Dermis blood vessel endothelial cell (primary cell): ENCODE measurements around the gene LDLRAD3. TPM values are rescaled to one million over a fixed set of nuclear protein-coding genes. Genes with fewer than 3 reads are reported as not detected.

Source experiments
- DNase-seq: peaks from one replicate; pipeline ENCODE4 v3.0.0; 2010
- total RNA-seq: library from RNA; depleted of rRNA; stranded (reverse); fragments of >200 nt; gene quantifications from 2 replicates; pipeline ENCODE4 v1.2.3, GENCODE V29; 2014

Gene LDLRAD3
- total RNA-seq, 1 donor from 2014 or later: 13.4 TPM

DNA sequence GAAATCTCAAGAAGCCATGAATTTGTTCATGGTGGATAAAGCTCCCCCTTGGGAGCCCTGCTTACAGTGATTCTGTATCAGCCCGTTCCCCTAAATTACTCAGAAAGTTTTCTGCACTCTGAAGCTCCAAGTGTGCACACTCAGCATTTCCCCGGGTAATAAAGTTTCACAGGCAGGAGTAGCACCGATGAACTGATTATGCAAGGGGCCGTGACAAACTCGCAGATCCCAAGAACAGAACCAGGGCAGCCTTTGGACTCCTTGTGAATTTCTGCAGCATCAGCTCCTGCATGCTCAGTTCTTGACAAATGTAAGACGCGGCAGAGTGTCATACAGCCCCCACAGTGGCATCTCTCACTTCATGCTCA is 271.8 kb downstream of the LDLRAD3 start:
- no peak for DNase-seq

DNA sequence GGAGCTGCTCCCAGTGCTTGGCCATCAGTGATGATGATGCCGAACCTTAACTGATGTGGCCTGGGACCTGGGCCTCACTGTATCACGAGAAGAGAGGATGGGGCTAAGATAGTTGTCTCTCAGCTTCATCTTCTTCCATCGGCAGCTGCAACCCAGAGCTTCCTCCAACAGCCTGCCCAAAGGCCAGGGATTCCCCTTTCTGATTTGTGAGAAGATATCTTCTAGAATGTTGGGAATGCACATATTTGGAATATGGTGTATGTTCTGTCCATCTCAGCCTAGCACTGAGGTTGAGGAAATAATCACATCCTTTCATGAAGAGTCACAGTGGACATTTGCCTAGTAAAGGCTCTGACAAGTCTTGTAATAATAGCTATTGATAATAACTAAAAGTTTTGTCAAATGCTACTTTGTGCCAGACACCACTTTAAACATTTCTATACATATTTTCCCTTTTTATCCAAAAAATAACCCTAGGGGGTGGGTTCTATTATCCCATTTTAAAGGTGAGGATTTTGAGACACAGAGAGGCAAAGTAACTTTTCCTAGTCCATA is 272.3 kb downstream of the LDLRAD3 start:
- no peak for DNase-seq

DNA sequence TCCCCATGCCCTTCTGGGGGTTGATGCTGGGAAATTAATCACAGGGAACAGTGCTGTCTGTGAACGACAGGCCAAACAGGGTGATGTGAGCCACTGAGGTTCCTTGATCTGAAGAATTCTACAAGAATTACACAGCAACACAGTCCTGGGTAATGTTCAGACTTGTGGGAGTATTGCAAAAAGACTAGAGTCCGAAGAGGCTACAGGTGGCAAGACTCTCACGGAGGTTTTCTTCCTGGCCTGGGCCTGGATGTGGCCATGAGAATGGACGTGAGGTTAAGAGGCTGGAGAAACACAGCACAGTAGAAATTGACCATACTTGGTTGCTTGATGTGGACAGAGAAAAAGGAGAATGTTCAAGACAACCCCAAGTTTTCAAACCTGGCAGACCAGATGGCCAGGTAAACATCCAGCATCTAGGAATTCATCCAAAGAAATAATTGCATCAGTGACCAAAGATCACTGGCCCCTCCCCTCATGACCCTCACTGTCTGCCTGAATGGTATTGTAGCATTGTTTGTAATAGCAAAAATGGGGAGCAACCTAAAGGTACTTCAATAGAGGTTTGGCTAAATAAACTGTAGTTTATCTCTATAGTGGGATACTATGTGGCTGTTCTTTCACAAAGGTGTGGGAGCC is 274.5 kb downstream of the LDLRAD3 start:
- DNase-seq: no peak

DNA sequence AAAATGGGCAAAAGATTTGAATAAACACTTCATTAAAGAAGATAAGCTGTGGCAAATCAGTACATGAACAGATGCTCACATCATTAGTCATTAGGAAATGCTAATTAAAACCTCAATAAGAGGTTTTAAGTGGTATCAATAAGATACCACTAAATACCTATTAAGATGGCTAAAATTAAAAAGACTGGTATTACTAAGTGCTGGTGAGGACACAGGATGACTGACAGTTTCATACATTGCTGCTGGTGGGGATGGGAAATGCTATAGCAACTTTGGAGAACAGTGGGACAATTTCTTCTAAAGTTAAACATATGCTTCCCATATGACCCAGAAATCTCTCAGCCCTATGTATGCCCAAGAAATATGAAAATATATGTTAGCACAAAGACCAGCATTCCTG is 276.1 kb downstream of the LDLRAD3 start:
- no peak for DNase-seq

DNA sequence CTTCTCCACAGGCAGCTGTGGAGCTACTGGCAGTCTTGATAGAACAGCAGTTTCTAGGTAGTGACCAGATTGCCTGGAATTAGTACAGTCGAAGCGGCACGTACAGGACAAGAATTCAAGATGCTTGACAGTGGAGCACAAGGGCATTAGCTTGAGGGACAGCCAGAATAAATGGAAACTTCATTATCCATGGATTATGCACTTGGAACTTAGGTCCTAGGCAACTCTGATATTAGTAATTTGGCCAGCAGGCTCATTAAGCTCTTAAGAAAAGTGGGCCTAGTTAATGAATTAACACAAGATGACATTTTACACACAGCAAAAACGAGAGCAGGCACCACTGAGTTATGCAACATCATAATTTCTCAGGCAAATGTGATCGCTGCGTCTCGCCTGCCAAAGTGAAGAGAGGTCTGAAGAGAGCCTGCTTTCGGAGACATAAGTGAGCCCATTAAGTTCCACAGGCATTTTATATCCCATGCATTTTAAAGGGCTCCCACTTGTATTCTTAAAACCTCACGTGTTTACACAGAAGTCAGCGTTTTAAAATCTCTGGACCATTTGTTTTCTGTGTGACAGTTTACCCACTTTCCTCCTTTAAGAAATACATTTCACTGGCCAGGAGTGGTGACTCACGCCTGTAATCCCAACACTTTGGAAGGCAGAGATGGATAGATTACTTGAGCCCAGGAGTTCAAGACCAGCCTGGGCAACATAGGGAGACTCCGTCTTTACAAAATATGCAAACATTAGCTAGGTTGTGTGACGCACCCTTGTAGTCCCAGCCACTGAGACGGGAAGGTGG is 279.2 kb downstream of the LDLRAD3 start:
- no peak for DNase-seq

DNA sequence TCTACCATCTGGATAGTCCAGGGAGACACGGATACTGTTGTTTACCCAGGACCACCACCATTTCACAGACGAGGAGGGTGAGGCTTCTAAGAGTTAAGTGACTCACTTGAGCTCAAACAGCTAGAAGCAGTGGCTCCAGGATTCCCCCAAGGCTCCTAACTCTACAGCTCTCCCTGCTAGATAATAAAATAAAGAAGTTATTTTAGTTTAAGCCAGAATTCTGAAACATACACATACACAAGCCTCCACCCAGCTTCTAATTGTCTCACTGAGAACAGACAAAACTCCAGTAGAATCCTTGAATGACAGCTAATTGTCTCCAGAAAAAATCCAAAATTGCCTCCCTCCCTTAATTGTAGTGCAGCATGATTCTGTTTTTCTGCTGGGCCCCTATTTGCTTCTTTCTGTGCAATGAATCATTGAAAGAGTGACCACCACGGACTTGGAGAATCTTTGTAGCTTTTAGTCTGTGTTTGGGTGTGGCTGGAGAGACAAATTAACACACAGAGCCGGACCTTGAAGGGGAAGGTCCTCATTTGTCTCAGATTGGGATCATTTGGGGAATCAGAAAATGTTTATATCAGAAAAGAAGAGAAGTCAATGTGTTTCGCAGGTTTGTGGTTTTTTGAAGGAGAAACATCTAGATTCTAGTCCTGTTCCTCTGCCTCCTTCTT is 280.5 kb downstream of the LDLRAD3 start:
- DNase-seq: no peak

DNA sequence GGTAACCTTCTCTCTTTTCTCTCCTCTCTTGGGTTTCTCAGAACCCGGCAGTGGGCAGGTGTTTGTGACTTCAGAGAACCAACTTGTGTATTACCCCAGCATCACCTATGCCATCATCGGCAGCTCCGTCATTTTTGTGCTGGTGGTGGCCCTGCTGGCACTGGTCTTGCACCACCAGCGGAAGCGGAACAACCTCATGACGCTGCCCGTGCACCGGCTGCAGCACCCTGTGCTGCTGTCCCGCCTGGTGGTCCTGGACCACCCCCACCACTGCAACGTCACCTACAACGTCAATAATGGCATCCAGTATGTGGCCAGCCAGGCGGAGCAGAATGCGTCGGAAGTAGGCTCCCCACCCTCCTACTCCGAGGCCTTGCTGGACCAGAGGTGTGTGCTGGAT is 283.2 kb downstream of the LDLRAD3 start:
- no peak for DNase-seq

DNA sequence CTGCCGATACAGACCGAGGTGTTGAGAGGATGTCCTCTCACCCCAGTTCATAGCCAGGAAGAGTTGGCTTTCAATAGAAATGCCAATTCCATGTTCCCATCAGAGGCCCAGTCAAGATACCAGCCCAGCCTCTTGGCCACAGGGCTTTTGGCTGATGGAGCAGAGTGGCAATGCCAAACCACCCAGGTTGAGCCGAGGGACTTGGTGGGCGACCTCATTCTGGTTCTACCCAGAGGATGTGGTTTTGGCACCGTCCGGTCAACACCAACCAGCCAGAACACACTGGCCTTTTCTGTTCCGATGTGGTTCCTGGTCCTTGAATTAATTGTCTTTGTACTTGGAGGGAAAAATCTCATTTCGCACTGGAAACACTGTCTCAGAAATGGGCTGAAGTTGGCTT is 284.8 kb downstream of the LDLRAD3 start:
- no peak for DNase-seq

DNA sequence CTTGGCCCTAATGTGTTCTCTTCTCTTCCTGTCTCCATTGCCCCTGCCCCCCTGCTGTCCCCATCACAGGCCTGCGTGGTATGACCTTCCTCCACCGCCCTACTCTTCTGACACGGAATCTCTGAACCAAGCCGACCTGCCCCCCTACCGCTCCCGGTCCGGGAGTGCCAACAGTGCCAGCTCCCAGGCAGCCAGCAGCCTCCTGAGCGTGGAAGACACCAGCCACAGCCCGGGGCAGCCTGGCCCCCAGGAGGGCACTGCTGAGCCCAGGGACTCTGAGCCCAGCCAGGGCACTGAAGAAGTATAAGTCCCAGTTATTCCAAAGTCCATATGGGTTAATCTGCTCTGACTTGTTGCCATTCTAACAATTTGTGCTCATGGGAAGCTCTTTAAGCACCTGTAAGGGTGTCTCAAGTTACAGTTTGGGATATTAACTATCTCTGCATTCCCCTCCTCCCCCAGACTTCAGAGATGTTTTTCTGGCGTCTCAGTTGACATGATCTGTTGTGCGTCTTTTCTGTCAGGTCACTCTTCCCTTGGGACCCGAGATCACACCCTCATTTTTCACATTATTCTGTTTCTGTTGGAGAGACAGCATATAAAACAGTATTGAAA is 285.3 kb downstream of the LDLRAD3 start:
- no peak for DNase-seq

DNA sequence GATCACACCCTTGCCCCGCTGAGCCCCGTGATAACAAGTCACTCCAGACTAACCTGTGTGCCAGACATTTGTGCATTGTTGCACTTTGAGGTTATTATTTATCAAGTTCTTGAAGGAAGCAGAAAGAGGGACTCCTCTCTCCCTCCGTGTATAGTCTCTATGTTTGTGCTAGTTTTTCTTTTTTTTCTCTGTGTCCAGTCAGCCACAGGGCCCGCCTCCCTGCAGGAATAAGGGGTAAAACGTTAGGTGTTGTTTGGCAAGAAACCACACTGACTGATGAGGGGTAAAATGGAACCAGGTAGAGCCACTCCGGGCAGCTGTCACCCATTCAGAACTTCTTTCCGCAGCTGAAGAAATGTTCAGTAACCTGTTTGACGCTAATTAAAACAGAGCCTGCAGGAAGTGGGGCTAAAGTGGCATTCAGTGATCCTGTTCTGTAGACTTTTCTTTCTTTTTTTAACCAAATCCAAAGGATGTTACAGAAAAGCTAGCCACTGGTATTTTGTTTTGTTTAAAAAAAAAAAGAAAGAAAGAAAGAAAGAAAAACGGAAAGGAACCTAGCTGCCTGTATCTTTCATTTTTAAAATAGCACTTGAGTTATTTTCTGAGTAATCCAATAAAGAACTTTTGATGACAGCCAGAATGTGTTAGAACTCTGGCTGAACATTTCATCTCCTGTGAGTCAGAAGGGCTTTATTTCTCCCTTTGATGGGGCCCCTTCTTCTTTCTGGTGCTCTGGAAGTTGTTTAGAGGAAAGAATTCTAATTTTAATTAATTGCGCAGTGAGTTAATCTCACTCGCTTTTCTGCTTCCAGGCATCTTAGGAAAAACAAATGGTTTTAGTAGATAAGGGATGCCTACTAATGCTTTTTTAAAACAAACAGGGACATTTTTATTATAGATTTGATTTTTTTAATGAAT is 287.2 kb downstream of the LDLRAD3 start:
- no peak for DNase-seq

DNA sequence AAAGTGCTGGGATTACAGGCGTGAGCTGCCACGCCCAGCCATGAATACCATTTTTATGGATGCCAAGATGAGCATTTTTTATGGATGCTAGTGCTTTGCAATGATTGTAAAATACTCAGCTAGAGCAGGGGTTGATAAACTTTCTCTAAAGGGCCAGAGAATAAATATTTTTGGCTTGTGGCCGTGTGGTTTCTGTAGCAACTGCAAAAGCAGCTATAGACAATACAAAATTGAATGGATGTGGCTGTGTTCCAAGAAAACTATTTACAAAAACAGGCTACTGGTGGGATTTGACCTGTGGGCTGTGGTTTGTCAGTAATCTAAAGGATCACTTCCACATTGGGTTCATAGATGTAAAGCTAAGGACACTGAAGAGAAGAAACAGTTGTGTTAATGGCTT is 289.3 kb downstream of the LDLRAD3 start:
- peak; percentile 77 for DNase-seq

DNA sequence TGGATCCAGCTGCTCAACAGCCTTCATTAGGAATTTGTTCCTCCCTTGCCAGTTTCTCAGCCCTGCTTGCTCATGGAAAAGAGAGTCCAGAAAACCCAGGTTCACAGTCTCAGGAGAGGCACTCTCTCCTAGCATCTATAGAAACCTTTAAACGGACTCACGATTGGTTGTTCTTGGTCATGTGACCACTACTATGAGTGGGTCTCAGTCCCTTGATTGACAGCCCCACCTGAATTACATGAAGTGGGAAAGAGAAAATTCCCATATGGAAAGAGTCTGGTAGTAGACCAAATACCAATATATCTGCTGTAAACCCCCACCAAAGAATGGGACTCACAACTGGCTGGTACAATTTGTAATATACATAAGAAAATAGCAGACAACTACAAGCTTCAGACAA is 291.0 kb downstream of the LDLRAD3 start:
- no peak for DNase-seq

DNA sequence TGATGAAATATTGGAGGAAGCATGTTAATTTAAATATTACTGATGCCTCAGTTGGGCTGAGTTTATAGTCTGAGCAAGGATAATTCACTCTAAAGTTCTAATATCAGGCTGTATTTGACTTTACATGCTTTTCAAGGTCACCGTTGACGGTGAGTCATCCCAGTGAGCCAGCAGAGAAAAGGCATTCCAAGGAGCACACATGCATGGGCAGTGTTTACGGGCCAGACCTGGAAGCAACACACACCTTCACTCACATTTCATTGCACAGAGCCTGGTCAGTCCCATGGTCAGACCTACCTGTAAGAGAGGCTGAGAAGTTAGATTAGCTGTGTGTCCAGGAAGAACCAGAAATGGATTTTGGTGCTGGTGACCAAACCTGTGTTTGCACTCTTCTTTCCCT is 291.9 kb downstream of the LDLRAD3 start:
- no peak for DNase-seq

DNA sequence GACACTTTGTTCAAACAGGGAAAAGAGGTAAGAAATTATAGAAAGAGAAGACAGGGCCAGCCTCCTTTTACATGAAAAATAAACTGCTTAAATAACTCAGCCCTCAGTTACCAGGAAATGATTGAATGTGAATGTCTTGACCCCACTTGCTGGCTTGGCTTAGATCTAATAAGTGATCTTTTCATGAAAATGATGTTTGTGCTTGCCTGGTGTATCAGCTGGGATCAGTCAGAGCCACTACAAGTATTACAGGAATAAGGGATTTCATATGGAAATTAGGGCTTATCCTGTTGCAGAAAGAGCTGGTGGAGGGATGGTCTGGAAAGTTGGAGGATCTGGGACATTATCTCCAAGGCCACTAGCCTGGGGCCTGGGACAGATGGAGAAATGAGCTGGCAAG is 293.5 kb downstream of the LDLRAD3 start:
- DNase-seq: peak; percentile 30

DNA sequence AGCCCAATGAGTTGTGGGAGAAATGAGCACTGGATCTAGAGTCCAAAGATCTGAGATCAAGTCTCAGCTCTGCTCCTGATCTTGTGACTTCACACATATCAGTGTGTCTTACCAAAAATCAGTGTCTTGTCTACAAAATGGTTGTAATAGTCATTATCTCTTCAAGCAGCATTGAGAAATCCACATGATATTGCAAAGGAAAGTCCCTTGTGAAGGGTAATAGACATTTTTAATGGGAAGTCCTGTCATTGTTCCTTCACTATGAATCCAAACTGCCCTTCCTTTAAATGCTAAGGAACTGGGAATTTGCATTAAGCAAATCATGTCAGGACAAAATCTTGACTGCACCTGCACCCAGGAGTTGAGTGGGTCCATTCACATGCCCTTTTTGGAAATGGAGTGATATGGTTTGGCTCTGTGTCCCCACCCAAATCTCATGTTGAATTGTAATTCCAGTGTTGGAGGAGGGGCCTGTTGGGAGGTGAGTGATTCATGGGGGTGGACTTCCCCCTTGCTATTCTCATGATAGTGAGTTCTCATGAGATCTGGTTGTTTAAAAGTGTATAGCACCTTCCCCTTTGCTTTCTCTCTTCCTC is 294.3 kb downstream of the LDLRAD3 start:
- DNase-seq: no peak

DNA sequence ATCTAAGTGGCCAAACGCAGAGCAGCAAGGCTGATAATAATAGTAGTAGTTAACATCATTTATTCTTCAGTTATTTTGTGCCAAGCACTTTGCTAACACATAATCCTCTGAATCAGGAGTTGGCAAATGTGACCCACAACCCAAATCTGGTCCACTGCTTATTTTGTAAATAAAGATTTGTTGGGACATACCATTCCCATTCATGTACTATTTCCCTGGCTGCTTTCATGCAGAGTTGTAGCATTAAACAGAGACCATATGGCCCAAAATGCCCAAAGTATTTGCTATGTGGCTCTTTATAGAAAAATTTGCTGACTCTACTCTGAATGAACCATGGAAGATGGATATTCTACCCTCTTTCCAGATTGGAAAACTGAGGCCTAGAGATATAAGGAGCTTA is 295.0 kb downstream of the LDLRAD3 start:
- DNase-seq: no peak

DNA sequence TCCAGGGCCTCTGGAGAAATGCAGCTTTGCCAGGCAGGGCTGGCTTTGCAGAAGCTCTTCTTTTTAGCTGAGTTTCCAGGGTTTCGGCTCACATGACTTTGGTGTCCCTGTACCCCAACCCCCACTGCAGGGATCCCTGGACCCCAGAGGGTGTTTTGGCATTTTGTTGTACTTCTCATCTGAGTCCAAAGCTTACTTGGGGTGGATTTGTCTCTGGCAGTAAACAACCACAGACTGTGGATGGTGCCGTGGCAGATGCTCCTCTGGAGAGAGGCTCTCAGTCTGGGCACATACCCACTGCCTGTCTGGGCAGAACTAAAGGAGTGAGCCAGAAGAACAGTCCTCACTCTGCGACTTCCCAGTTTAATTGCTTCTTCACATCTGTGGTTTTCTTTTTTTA is 295.8 kb downstream of the LDLRAD3 start:
- no peak for DNase-seq

DNA sequence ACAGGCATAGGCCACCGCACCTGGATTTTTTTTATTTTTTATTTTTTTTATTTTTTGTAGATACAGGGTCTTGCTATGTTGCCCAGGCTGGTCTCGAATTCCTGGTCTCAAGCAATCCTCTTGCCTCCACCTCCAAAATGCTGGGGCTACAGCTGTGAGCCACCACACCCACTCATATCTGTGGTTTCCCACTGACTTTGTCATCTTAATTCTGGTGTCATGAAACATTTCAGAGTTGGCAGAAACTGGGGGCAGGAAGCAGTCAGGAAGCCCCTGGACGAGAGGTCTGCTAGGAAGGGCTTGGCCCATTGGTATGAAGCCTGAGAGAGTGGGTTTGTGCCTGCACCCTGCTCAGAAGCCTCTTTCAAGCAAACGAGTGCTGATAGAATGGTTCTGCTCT is 296.3 kb downstream of the LDLRAD3 start:
- no peak for DNase-seq

DNA sequence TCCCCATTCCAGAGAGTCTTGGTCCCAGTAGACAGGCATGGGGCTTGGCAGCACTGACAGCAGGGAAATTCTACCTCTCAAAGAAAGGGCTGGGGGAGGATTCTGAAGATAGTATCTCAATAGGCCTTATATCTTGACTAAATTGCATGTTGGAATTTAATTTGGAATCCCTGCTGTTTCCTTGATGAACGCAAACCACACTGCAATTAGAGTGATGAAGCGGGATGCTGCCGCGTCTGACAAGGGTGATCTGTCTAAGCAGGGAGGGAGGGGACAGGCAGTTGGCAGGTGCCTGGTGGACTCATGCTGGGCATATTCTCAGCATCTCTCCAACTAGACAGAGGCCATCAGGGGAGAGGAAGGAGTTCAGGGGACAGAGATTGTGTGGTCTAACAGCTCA is 296.9 kb downstream of the LDLRAD3 start:
- no peak for DNase-seq

DNA sequence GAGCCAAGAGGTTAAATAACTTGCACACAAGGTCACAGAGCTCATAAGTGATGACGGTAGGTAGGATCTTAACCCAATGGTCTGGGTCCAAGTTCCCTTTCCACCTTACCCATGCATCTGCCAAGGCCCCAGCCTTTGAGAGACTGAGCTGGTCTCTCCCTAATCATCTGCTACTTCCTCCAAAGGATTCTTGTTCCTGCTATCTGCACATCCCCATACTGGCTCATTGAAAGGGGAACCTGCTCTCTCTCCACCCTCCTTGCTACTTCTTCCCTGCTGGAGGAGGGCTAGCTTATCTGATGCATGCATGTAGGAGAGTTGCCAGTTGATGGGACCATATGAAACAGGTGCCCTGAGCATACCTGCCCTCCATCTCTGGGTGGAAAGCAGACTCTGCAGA is 297.6 kb downstream of the LDLRAD3 start:
- DNase-seq: no peak

DNA sequence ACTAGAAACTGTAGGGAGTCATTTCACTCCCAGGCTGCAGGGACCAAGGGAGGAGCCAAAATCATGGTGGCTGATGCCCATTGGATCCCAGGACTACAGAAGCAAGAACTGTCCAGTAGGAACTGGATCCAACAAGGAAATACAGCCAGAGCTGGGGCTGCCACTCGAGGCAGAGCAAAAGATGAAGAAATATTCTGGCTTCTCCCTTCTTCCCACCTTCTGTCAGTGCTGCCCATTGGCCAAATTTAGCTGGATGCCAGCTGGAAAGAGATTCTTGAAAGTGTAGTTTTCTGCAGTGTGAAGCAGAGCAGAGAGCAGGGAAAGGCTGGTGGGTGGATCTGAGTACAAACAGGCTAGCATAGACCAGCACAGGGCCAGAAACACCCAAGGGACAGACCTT is 299.8 kb downstream of the LDLRAD3 start:
- DNase-seq: no peak

DNA sequence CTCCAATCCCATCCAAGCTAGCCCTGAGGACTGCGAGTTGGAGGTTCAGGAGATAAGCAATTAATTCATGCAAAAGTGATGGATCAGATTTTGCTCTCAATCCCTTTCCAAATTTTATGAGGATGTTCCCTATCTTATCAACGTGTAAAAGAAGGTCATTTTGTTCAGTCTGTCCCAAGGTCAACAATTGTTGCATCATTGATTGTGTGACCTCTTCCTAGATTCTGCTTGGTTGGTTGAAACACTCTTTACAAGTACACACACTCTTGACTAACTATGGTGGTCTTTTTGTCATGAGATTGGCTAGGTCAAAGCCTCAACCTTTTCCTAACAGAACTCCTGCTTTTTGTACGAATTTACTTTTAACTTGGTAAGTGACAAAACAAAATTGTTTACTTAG is 303.6 kb downstream of the LDLRAD3 start:
- DNase-seq: no peak
